MCF 10A (cell line): Measurements from ENCODE around the gene LOXHD1. TPM values are rescaled to one million over a fixed set of nuclear protein-coding genes. Genes with fewer than 3 reads are reported as not detected.

ENCODE experiments used
- BruUV-seq: library from RNA; stranded (reverse); fragments of 400-500 nt; replicated peaks from 2 replicates; lab custom pipeline; 2021; lab: Mats Ljungman, UMichigan
- CTCF ChIA-PET: fragments of 300-600 bp; sonication (Branson Sonifier 250); formaldehyde crosslinking; extraction: SDS; loops from one replicate; lab custom pipeline; 2021; ENCODE audit warnings: antibody characterized with exemption, inconsistent platforms; lab: Yijun Ruan, JAX
- POLR2A ChIA-PET: fragments of 300-600, 350-650 bp; sonication (Branson Sonifier 250); formaldehyde crosslinking; extraction: SDS; loops from one replicate; lab custom pipeline; 2020; ENCODE audit warnings: antibody characterized with exemption, inconsistent platforms; lab: Yijun Ruan, JAX
- DNase-seq: peaks from one replicate; pipeline ENCODE4 v3.0.0-alpha.2; 2018; ENCODE audit not compliant: unreplicated experiment
- H3K27ac Mint-ChIP-seq: one replicate; pipeline ENCODE4 v1.8.0; 2022; ENCODE audit warnings: mild to moderate bottlenecking, low read depth, mixed read lengths; ENCODE audit not compliant: unreplicated experiment
- H3K27me3 Mint-ChIP-seq: one replicate; pipeline ENCODE4 v1.8.0; 2022; ENCODE audit warnings: mixed read lengths; ENCODE audit not compliant: insufficient read depth, unreplicated experiment
- H3K36me3 Mint-ChIP-seq: one replicate; pipeline ENCODE4 v1.8.0; 2022; ENCODE audit warnings: mild to moderate bottlenecking, moderate library complexity, mixed read lengths; ENCODE audit not compliant: insufficient read depth, unreplicated experiment
- H3K4me1 Mint-ChIP-seq: one replicate; pipeline ENCODE4 v1.8.0; 2022; ENCODE audit warnings: mixed read lengths; ENCODE audit not compliant: insufficient read depth, unreplicated experiment
- H3K4me3 Mint-ChIP-seq: one replicate; pipeline ENCODE4 v1.8.0; 2022; ENCODE audit warnings: mild to moderate bottlenecking, moderate library complexity, mixed read lengths; ENCODE audit not compliant: unreplicated experiment
- H3K9me3 Mint-ChIP-seq: one replicate; pipeline ENCODE4 v1.8.0; 2022; ENCODE audit warnings: mixed read lengths; ENCODE audit not compliant: unreplicated experiment
- CTCF ChIP-seq: fragments of 200-600 bp; IDR thresholded peaks from one replicate; pipeline ENCODE4 v1.8.0; 2022; ENCODE audit warnings: antibody characterized with exemption, mild to moderate bottlenecking; ENCODE audit not compliant: unreplicated experiment
- intact Hi-C: fragments of 100-400 bp; cut with micrococcal nuclease; formaldehyde crosslinking; loops from 2 replicates; pipeline ENCODE4 v1.14.1; 2022
- total RNA-seq: library from RNA; stranded (reverse); gene quantifications from 2 replicates; pipeline ENCODE4 v1.2.3, GENCODE V29; 2022

The LOXHD1 gene
- total RNA-seq, 1 experiment from 2014 or later, result not detected

DNA sequence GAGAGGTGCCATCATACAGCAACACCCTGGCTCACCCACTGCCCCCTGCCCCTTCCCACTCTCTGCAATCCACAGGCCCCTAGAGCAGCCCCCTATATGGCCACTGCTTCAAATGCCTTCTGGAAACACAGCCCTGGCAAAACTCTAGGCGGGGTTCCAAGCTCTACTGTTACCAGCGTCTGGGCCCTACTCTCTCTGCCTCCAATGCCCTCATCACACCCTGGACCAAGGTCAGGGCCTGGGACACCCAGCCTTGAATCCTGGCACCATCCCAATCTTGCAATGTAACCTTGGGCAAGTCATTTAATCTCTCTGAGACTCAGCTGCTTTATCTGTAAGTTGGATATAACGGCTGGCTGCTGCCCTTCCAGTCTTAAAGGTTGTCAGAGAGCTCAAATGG is 39.2 kb upstream of the LOXHD1 start:
- Mint-ChIP-seq H3K27me3 (peaks cover 24% of the 10 kb centered on the region), H3K27ac (no peak overlapping the region), H3K36me3 (no peaks in the 10 kb centered on the region), H3K9me3 (peaks cover 9% of the 10 kb centered on the region), H3K4me1 (no peaks in the 10 kb centered on the region), H3K4me3 (no peak overlapping the region)
- BruUV-seq, result no TSS peak
- TF ChIP-seq CTCF, result no peak
- ChIA-PET POLR2A (no interaction called here), CTCF (no interaction called here)
- intact Hi-C loops, result no loop called here
- no peak for DNase-seq

DNA sequence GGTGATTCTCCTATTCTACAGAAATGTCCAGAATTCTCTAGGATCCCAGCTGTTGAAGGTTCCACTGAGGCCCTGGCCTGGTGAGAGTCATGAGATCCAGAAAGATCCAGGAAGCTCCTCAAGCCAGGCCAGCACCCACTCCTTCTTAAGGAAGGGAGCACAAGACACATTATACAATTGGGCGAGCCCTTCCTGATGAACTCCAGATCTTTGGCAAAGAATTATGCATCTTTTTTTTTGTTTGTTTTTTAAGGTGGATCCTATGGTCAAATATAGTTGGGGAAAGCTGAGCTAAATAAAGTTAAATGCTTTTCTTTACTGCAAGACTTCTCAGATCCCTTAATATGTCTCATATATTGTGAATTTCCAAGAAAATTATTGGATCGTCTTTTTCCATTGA is 37.0 kb upstream of the LOXHD1 start:
- peaks cover 5% of the 10 kb centered on the region for H3K4me1 Mint-ChIP-seq
- DNase-seq, result no peak
- no peak overlapping the region for H3K27ac Mint-ChIP-seq
- peaks cover 24% of the 10 kb centered on the region for H3K27me3 Mint-ChIP-seq
- no peak for TF ChIP-seq CTCF
- H3K9me3 Mint-ChIP-seq, result peaks cover 9% of the 10 kb centered on the region
- no TSS peak for BruUV-seq
- no peak overlapping the region for H3K4me3 Mint-ChIP-seq
- no peaks in the 10 kb centered on the region for H3K36me3 Mint-ChIP-seq
- ChIA-PET POLR2A (no interaction called here), CTCF (interaction anchor here (1.1 kb wide), 1 partner anchor 521 kb away, joined by 3 read pairs; no protein-coding TSS in a partner anchor)
- intact Hi-C loops, result no loop called here

DNA sequence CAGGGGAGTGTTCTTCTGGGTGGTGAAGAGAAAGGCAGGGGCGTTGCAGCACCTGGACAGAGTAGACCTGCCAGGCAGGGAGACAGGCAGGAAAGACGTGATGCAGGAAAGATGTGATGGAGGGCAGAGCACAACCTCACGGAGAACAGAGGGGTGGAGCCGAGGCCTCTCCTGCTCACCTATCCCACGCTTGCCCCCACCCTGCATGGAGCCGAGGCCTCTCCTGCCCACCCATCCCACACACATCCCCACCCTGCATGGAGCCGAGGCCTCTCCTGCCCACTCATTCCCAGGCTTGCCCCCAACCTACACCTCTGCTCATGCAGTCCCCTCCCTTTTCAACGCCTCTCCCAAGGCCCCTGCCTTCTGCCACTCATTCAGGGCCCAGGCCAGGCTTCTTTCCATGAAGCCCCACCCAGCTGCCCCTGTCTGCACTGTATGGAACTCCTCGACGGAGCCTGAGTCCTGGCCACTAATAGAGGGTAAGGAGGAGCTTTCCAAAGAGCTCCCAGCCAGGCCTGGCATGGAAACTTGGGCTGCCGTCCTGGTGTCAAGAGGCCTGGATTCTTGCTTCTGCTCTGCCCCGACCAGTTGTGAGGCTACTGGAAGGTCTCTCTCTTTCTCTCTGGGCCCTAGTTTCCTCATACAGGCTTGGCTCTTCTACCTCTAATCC is 32.0 kb upstream of the LOXHD1 start:
- TF ChIP-seq CTCF, result no peak
- Mint-ChIP-seq H3K27me3 (no peaks in the 10 kb centered on the region), H3K9me3 (no peaks in the 10 kb centered on the region), H3K4me3 (no peak overlapping the region), H3K4me1 (peaks cover 5% of the 10 kb centered on the region), H3K36me3 (no peaks in the 10 kb centered on the region), H3K27ac (no peak overlapping the region)
- intact Hi-C loops, result no loop called here
- ChIA-PET CTCF (interaction anchor here (0.6 kb wide), 1 partner anchor 510 kb away, joined by 3 read pairs; no protein-coding TSS in a partner anchor), POLR2A (interaction anchor here (1.1 kb wide), 1 partner anchor 27 kb away, joined by 5 read pairs; no protein-coding TSS in a partner anchor)
- DNase-seq, result no peak
- BruUV-seq, result no TSS peak

DNA sequence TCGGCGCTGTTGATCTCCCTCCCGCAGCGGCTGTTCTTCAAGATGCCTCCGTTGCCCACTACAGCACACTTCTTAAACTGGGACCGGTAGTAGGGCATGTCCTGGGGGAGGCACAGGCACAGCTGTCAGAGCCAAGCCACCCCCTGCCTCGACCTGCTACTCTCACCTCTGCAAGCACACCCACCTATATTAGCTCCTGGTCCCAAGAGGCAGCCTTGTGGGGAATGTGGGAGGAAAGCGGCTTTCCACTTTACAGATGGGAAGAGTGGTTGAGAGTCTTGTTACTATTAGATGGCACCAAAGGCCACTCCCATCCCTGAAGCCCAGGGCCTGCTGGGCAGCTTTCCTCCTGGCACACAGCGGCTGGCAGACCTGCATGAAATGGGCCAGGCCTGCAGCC is 29.2 kb upstream of the LOXHD1 start:
- POLR2A ChIA-PET, result no interaction called here
- Mint-ChIP-seq H3K27ac (no peak overlapping the region), H3K9me3 (no peaks in the 10 kb centered on the region), H3K4me3 (no peak overlapping the region), H3K27me3 (no peaks in the 10 kb centered on the region), H3K4me1 (peaks cover 5% of the 10 kb centered on the region), H3K36me3 (no peaks in the 10 kb centered on the region)
- no TSS peak for BruUV-seq
- TF ChIP-seq CTCF, result no peak
- no peak for DNase-seq
- intact Hi-C loops, result no loop called here
- CTCF ChIA-PET, result interaction anchor here (0.6 kb wide), 1 partner anchor 1063 kb away, joined by 3 read pairs; no protein-coding TSS in a partner anchor
